H9 (cell line): ENCODE results near the gene ERVH48-1. TPM values are rescaled to one million over a fixed set of nuclear protein-coding genes. Genes with fewer than 3 reads are reported as not detected.

Experiments
- DNase-seq: peaks from one replicate; pipeline ENCODE4 v3.0.0-alpha.2; 2017
- H2AFZ ChIP-seq: one replicate; pipeline ENCODE4 v1.6.1; 2013; ENCODE audit warnings: mild to moderate bottlenecking, low read length, control low read depth, moderate library complexity
- H2AK5ac ChIP-seq: 2 replicates; pipeline ENCODE4 v1.6.1; 2013; ENCODE audit warnings: low read length, control low read depth, mixed read lengths; ENCODE audit not compliant: insufficient read length
- H2BK120ac ChIP-seq: one replicate; pipeline ENCODE4 v1.6.1; 2013; ENCODE audit warnings: low read depth, mild to moderate bottlenecking, low read length, control low read depth, inconsistent platforms; ENCODE audit not compliant: poor library complexity, severe bottlenecking
- H2BK12ac ChIP-seq: 2 replicates; pipeline ENCODE4 v1.6.1; 2013; ENCODE audit warnings: low read length, control low read depth, mixed read lengths, low read depth; ENCODE audit not compliant: insufficient read length
- H2BK15ac ChIP-seq: 2 replicates; pipeline ENCODE4 v1.6.1; 2013; ENCODE audit warnings: low read depth, low read length, control low read depth
- H2BK20ac ChIP-seq: one replicate; pipeline ENCODE4 v1.6.1; 2013; ENCODE audit warnings: low read depth, mild to moderate bottlenecking, low read length, control low read depth, inconsistent platforms; ENCODE audit not compliant: poor library complexity, severe bottlenecking
- H2BK5ac ChIP-seq: 2 replicates; pipeline ENCODE4 v1.6.1; 2013; ENCODE audit warnings: low read length, control low read depth, mixed read lengths; ENCODE audit not compliant: insufficient read length
- H3K14ac ChIP-seq: 2 replicates; pipeline ENCODE4 v1.6.1; 2013; ENCODE audit warnings: low read length, control low read depth; ENCODE audit not compliant: insufficient read depth
- H3K18ac ChIP-seq: 2 replicates; pipeline ENCODE4 v1.6.1; 2013; ENCODE audit warnings: low read depth, mild to moderate bottlenecking, mixed read lengths, low read length, control low read depth; ENCODE audit not compliant: insufficient read length
- H3K23ac ChIP-seq: 2 replicates; pipeline ENCODE4 v1.6.1; 2013; ENCODE audit warnings: low read length, control low read depth, mixed read lengths, low read depth; ENCODE audit not compliant: insufficient read length
- H3K23me2 ChIP-seq: 2 replicates; pipeline ENCODE4 v1.6.1; 2013; ENCODE audit warnings: low read depth, mild to moderate bottlenecking, mixed read lengths, low read length, control low read depth; ENCODE audit not compliant: insufficient read length, poor library complexity, severe bottlenecking
- H3K27ac ChIP-seq: 2 replicates; pipeline ENCODE4 v1.5.1; 2013; ENCODE audit warnings: low read length, control low read depth, mixed read lengths, low read depth; ENCODE audit not compliant: insufficient read length
- H3K27me3 ChIP-seq: 2 replicates; pipeline ENCODE4 v1.6.1; 2013; ENCODE audit warnings: low read length, control low read depth, inconsistent platforms; ENCODE audit not compliant: insufficient read depth
- H3K4ac ChIP-seq: 2 replicates; pipeline ENCODE4 v1.6.1; 2013; ENCODE audit warnings: low read depth, mild to moderate bottlenecking, control low read depth, inconsistent platforms, low read length, moderate library complexity
- H3K4me1 ChIP-seq: 2 replicates; pipeline ENCODE4 v1.6.1; 2013; ENCODE audit warnings: low read length, control low read depth, inconsistent platforms; ENCODE audit not compliant: insufficient read depth
- H3K4me2 ChIP-seq: 2 replicates; pipeline ENCODE4 v1.6.1; 2013; ENCODE audit warnings: low read length, control low read depth, mixed read lengths; ENCODE audit not compliant: insufficient read length, insufficient read depth
- H3K56ac ChIP-seq: 2 replicates; pipeline ENCODE4 v1.6.1; 2013; ENCODE audit warnings: low read depth, mild to moderate bottlenecking, mixed read lengths, low read length, control low read depth; ENCODE audit not compliant: insufficient read length
- H3K79me1 ChIP-seq: 2 replicates; pipeline ENCODE4 v1.6.1; 2013; ENCODE audit warnings: low read depth, mild to moderate bottlenecking, moderate library complexity, low read length, control low read depth, inconsistent platforms; ENCODE audit not compliant: insufficient read depth, poor library complexity, severe bottlenecking
- H3K79me2 ChIP-seq: 2 replicates; pipeline ENCODE4 v1.6.1; 2013; ENCODE audit warnings: low read length, control low read depth, inconsistent platforms; ENCODE audit not compliant: insufficient read depth
- H3K9ac ChIP-seq: 2 replicates; pipeline ENCODE4 v1.6.1; 2013; ENCODE audit warnings: low read length, control low read depth, mixed read lengths; ENCODE audit not compliant: insufficient read length; ENCODE audit errors: extremely low read depth
- H3K9me3 ChIP-seq: one replicate; pipeline ENCODE4 v1.6.1; 2013; ENCODE audit warnings: low read depth, low read length, inconsistent platforms; ENCODE audit not compliant: control insufficient read depth
- H3T11ph ChIP-seq: one replicate; pipeline ENCODE4 v1.6.1; 2013; ENCODE audit warnings: mild to moderate bottlenecking, low read length, control low read depth, inconsistent platforms
- H4K20me1 ChIP-seq: one replicate; pipeline ENCODE4 v1.6.1; 2013; ENCODE audit not compliant: control insufficient read depth, insufficient read length, insufficient read depth
- H4K5ac ChIP-seq: 2 replicates; pipeline ENCODE4 v1.6.1; 2013; ENCODE audit warnings: low read depth, mild to moderate bottlenecking, mixed read lengths, low read length, control low read depth; ENCODE audit not compliant: insufficient read length
- H4K8ac ChIP-seq: replicated peaks from 2 replicates; pipeline ENCODE4 v1.6.1; 2013; ENCODE audit warnings: low read length, control low read depth, mixed read lengths, low read depth; ENCODE audit not compliant: insufficient read length
- H4K91ac ChIP-seq: 2 replicates; pipeline ENCODE4 v1.6.1; 2013; ENCODE audit warnings: low read depth, mild to moderate bottlenecking, moderate library complexity, mixed read lengths, low read length, control low read depth; ENCODE audit not compliant: insufficient read length
- H3K27ac Mint-ChIP-seq, 3 experiments: 2 replicates in 2 of 3; 3 replicates in 1 of 3; pipeline ENCODE4 v1.8.0; 2020 to 2021; ENCODE audit warnings: mixed read lengths in 3 of 3, mild to moderate bottlenecking in 1 of 3, moderate library complexity in 1 of 3
- H3K27me3 Mint-ChIP-seq: 2 replicates; pipeline ENCODE4 v1.8.0; 2021; ENCODE audit warnings: low read depth, mild to moderate bottlenecking, moderate library complexity, mixed read lengths
- H3K36me3 Mint-ChIP-seq, 3 experiments: 2 replicates in 2 of 3; 3 replicates in 1 of 3; pipeline ENCODE4 v1.8.0; 2020 to 2021; ENCODE audit warnings: low read depth in 3 of 3, mixed read lengths in 3 of 3; ENCODE audit not compliant: insufficient read depth in 1 of 3
- H3K4me1 Mint-ChIP-seq, 2 experiments: 2 replicates each; pipeline ENCODE4 v1.8.0; 2020; ENCODE audit warnings: mixed read lengths in 2 of 2
- H3K4me3 Mint-ChIP-seq, 2 experiments: 2 replicates in 1 of 2; 3 replicates in 1 of 2; pipeline ENCODE4 v1.8.0; 2020 to 2021; ENCODE audit warnings: mild to moderate bottlenecking in 2 of 2, mixed read lengths in 2 of 2, moderate library complexity in 1 of 2
- H3K9me3 Mint-ChIP-seq, 2 experiments: 2 replicates in 1 of 2; 3 replicates in 1 of 2; pipeline ENCODE4 v1.8.0; 2020; ENCODE audit warnings: mild to moderate bottlenecking in 2 of 2, mixed read lengths in 2 of 2, moderate library complexity in 1 of 2
- CTCF ChIP-seq: fragments of 200-600 bp; sonication (generic); conservative IDR thresholded peaks from 3 replicates; pipeline ENCODE4 v1.8.0; 2021; ENCODE audit warnings: antibody characterized with exemption, mild to moderate bottlenecking
- WGBS: extraction: QIAGEN DNeasy Blood & Tissue Kit; methylation state at CpG from one replicate; pipeline ENCODE4 v1.1.7; 2013; ENCODE audit warnings: missing lambda C conversion rate, low lambda C conversion rate, mixed read lengths; ENCODE audit not compliant: insufficient read length; ENCODE audit errors: extremely low coverage; 5-methylcytosine and 5-hydroxymethylcytosine counted together
- total RNA-seq: library from RNA; stranded (reverse); gene quantifications from 2 replicates; pipeline ENCODE4 v1.2.1, GENCODE V29; 2021

Gene ERVH48-1
- total RNA-seq, 1 experiment from 2014 or later, result 234 TPM

- Histone ChIP-seq H2BK20ac (no peak overlapping the region), H2AFZ (no peak overlapping the region), H3K79me2 (no peaks in the 10 kb centered on the region), H3K4me1 (no peaks in the 10 kb centered on the region; the same call in 1 of the 2 replicates), H2BK12ac (no peak overlapping the region), H3K23ac (no peak overlapping the region), H3K14ac (no peak overlapping the region), H3K9me3 (no peaks in the 10 kb centered on the region), H3K9ac (no peak overlapping the region), H3K79me1 (no peaks in the 10 kb centered on the region), H3K18ac (no peak overlapping the region), H3K4me2 (no peak overlapping the region), H2BK120ac (no peak overlapping the region), H4K20me1 (no peaks in the 10 kb centered on the region), H4K5ac (no peak overlapping the region), H2BK5ac (no peak overlapping the region), H3T11ph (no peak overlapping the region), H3K27me3 (no peaks in the 10 kb centered on the region), H3K4ac (no peak overlapping the region), H3K27ac (no peak overlapping the region), H3K56ac (no peak overlapping the region), H4K8ac (no peak overlapping the region), H2AK5ac (no peak overlapping the region), H4K91ac (no peak overlapping the region), H3K23me2 (no peaks in the 10 kb centered on the region), H2BK15ac (no peak overlapping the region)
- TF ChIP-seq CTCF, result no peak
- Mint-ChIP-seq H3K9me3 (peaks cover 0 to 6% of the 10 kb centered on the region in 2 experiments; a peak in 2 of 5 replicates), H3K27me3 (no peaks in the 10 kb centered on the region), H3K4me3 (no peak overlapping the region), H3K27ac (peak overlapping the region in 2 of 3 experiments; percentile 23 to 89; a peak in 3 of 7 replicates), H3K36me3 (peaks cover 7 to 13% (median 10%) of the 10 kb centered on the region in 3 experiments; a peak in 4 of 7 replicates), H3K4me1 (peaks cover 32 to 42% of the 10 kb centered on the region in 2 experiments)
- no CpG with 5 or more reads among the region's 6 CpGs for WGBS
- DNase-seq, result no peak
Observed at GRCh38 chr21:42941696-42942085, 16.3 kb upstream of the ERVH48-1 start.
